Hepatocyte (in vitro differentiated cells): ENCODE results near the gene ATPAF1. TPM values are rescaled to one million over a fixed set of nuclear protein-coding genes. Genes with fewer than 3 reads are reported as not detected.

Experiments used
- DNase-seq: peaks from one replicate; pipeline ENCODE4 v3.0.0-alpha.2; 2016; ENCODE audit warnings: low spot score
- H2AFZ ChIP-seq: fragments of 200-600 bp; sonication (generic); 2 replicates; pipeline ENCODE4 v1.6.0; 2016; ENCODE audit warnings: antibody characterized with exemption, mild to moderate bottlenecking
- H3K27ac ChIP-seq: fragments of 200-600 bp; sonication (generic); 2 replicates; pipeline ENCODE4 v1.5.1; 2016; ENCODE audit warnings: mild to moderate bottlenecking
- H3K27me3 ChIP-seq: fragments of 200-600 bp; sonication (generic); 2 replicates; pipeline ENCODE4 v1.6.1; 2016
- H3K36me3 ChIP-seq: fragments of 200-600 bp; sonication (generic); replicated peaks from 2 replicates; pipeline ENCODE4 v1.5.1; 2016; ENCODE audit warnings: low read depth; ENCODE audit not compliant: insufficient read depth
- H3K4me1 ChIP-seq: fragments of 200-600 bp; sonication (generic); 2 replicates; pipeline ENCODE4 v1.5.1; 2016; ENCODE audit warnings: mild to moderate bottlenecking, moderate library complexity; ENCODE audit not compliant: insufficient read depth
- H3K4me2 ChIP-seq: fragments of 200-600 bp; sonication (generic); 2 replicates; pipeline ENCODE4 v1.6.0; 2016
- H3K4me3 ChIP-seq: fragments of 200-600 bp; sonication (generic); 2 replicates; pipeline ENCODE4 v1.5.1; 2016; ENCODE audit warnings: mild to moderate bottlenecking
- H3K79me2 ChIP-seq: fragments of 200-600 bp; sonication (generic); 2 replicates; pipeline ENCODE4 v1.6.0; 2017; ENCODE audit warnings: mild to moderate bottlenecking
- H3K9me2 ChIP-seq: fragments of 200-600 bp; sonication (generic); replicated peaks from 2 replicates; pipeline ENCODE4 v1.6.0; 2017; ENCODE audit warnings: mild to moderate bottlenecking; ENCODE audit not compliant: insufficient read depth
- H3K9me3 ChIP-seq: fragments of 200-600 bp; sonication (generic); 2 replicates; pipeline ENCODE4 v1.5.1; 2016; ENCODE audit warnings: low read depth, mild to moderate bottlenecking
- H4K20me1 ChIP-seq: fragments of 200-600 bp; sonication (generic); 2 replicates; pipeline ENCODE4 v1.6.0; 2016; ENCODE audit warnings: mild to moderate bottlenecking; ENCODE audit not compliant: insufficient read depth, poor library complexity, severe bottlenecking
- EZH2 ChIP-seq: fragments of 200-600 bp; sonication (generic); IDR thresholded peaks from 2 replicates; pipeline ENCODE4 v1.6.1; 2016; ENCODE audit warnings: antibody characterized with exemption, mild to moderate bottlenecking, borderline replicate concordance
- EZH2phosphoT487 ChIP-seq: fragments of 200-600 bp; sonication (generic); IDR thresholded peaks from one replicate; pipeline ENCODE4 v1.6.1; 2018; ENCODE audit warnings: antibody characterized with exemption, mild to moderate bottlenecking, low read depth, moderate library complexity; ENCODE audit not compliant: unreplicated experiment, severe bottlenecking
- WGBS: methylation state at CpG from one replicate; pipeline ENCODE4 v1.1.6; 2016; ENCODE audit warnings: low lambda C conversion rate; ENCODE audit errors: missing lambda C conversion rate; 5-methylcytosine and 5-hydroxymethylcytosine counted together
- polyA plus RNA-seq: library from polyadenylated mRNA; unstranded; fragments of >200 nt; fragmentation: Nextera tagmentation; extraction: Ambion mirVana; gene quantifications from 2 replicates; pipeline ENCODE4 v1.2.1, GENCODE V29; 2016
- total RNA-seq: library from RNA; depleted of rRNA; stranded (reverse); fragments of >200 nt; gene quantifications from 2 replicates; pipeline ENCODE4 v1.2.3, GENCODE V29; 2014
- TF ChIP-seq, protein P1 (sequence below): fragments of 200-600 bp; sonication (generic); IDR thresholded peaks from 2 replicates; pipeline ENCODE4 v1.5.1; 2016; ENCODE audit warnings: antibody characterized with exemption, mild to moderate bottlenecking; ENCODE audit not compliant: poor library complexity

The ATPAF1 gene
- total and polyA plus RNA-seq, 2 experiments from 2014 or later, result 57.5 to 63.2 TPM

- Histone ChIP-seq H3K4me3 (peak within 1 kb of the TSS; percentile 84), H3K9me2 (no peaks in the 10 kb centered on the region), H2AFZ (peak within 1 kb of the TSS; percentile 84), H3K4me2 (peak within 1 kb of the TSS; percentile 96), H3K27ac (peak within 1 kb of the TSS; percentile 92), H3K79me2 (peaks cover 19% of the 10 kb centered on the region), H4K20me1 (no peaks in the 10 kb centered on the region), H3K9me3 (no peaks in the 10 kb centered on the region), H3K27me3 (no peaks in the 10 kb centered on the region), H3K4me1 (peaks cover 13% of the 10 kb centered on the region), H3K36me3 (no peaks in the 10 kb centered on the region)
- WGBS, result 2% methylated on average over 47 of the region's 62 CpGs
- DNase-seq, result peak; percentile 84
- TF ChIP-seq, protein P1, sequence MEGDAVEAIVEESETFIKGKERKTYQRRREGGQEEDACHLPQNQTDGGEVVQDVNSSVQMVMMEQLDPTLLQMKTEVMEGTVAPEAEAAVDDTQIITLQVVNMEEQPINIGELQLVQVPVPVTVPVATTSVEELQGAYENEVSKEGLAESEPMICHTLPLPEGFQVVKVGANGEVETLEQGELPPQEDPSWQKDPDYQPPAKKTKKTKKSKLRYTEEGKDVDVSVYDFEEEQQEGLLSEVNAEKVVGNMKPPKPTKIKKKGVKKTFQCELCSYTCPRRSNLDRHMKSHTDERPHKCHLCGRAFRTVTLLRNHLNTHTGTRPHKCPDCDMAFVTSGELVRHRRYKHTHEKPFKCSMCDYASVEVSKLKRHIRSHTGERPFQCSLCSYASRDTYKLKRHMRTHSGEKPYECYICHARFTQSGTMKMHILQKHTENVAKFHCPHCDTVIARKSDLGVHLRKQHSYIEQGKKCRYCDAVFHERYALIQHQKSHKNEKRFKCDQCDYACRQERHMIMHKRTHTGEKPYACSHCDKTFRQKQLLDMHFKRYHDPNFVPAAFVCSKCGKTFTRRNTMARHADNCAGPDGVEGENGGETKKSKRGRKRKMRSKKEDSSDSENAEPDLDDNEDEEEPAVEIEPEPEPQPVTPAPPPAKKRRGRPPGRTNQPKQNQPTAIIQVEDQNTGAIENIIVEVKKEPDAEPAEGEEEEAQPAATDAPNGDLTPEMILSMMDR, result no peak
- TF ChIP-seq EZH2 (no peak), EZH2phosphoT487 (no peak)
Observed at GRCh38 chr1:46616277-46617107, 51.7 kb downstream of the ATPAF1 start, which contains the start of gene MOB3C. Gene MOB3C, minus strand, starts transcription at chr1:46616811. Its CDS starts 3,490 bp downstream, at chr1:46613321.

DNA sequence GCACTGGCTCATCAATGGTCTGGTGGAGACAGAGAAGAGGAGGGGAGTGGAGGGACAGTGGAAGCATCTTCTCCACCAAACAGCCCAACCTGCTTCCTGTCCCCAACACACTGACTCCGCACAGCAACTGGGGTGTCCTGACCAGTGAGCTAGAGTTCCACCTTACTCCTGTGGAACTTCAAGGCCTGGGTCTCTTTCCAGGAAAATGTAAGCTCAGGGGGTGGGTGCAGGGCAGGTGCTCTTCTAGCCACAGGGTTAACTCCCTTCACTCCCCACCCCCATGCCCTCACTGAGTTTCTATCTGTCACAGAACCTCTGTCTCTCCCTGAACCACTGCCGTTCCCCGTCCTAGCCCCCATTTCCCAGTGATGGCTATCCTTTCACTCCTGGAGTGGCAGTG is 52.4 kb downstream of the ATPAF1 start:
- H3K4me1 ChIP-seq, result peaks cover 13% of the 10 kb centered on the region
- no peaks in the 10 kb centered on the region for H3K9me3 ChIP-seq
- peak overlapping the region; percentile 84 for H3K4me3 ChIP-seq
- TF ChIP-seq EZH2, result no peak
- no peak for TF ChIP-seq EZH2phosphoT487
- TF ChIP-seq, protein P1, result no peak
- H3K4me2 ChIP-seq, result peak overlapping the region; percentile 96
- H3K27ac ChIP-seq, result peak overlapping the region; percentile 92
- H4K20me1 ChIP-seq, result no peaks in the 10 kb centered on the region
- H3K79me2 ChIP-seq, result peaks cover 19% of the 10 kb centered on the region
- H3K9me2 ChIP-seq, result no peaks in the 10 kb centered on the region
- no peaks in the 10 kb centered on the region for H3K36me3 ChIP-seq
- H2AFZ ChIP-seq, result peak overlapping the region; percentile 84
- no peak for DNase-seq
- WGBS, result 83% methylated on average over 3 of the region's 3 CpGs
- H3K27me3 ChIP-seq, result no peaks in the 10 kb centered on the region

- peaks cover 13% of the 10 kb centered on the region for H3K4me1 ChIP-seq
Observed at GRCh38 chr1:46615088-46615487, 53.1 kb downstream of the ATPAF1 start.

More at GRCh38 chr1:46615088-46615487, 53.1 kb downstream of the ATPAF1 start:
- H3K4me2 ChIP-seq, result peak overlapping the region; percentile 96
- no peaks in the 10 kb centered on the region for H3K27me3 ChIP-seq
- peaks cover 19% of the 10 kb centered on the region for H3K79me2 ChIP-seq
- H3K27ac ChIP-seq, result no peak overlapping the region
- no peak overlapping the region for H3K4me3 ChIP-seq
- no peaks in the 10 kb centered on the region for H3K36me3 ChIP-seq
- WGBS, result 92% methylated on average over 2 of the region's 2 CpGs
- no peak overlapping the region for H2AFZ ChIP-seq
- no peaks in the 10 kb centered on the region for H3K9me3 ChIP-seq
- no peaks in the 10 kb centered on the region for H4K20me1 ChIP-seq
- TF ChIP-seq EZH2 (no peak), EZH2phosphoT487 (no peak)
- TF ChIP-seq, protein P1, result no peak
- DNase-seq, result no peak
- no peaks in the 10 kb centered on the region for H3K9me2 ChIP-seq
